Breast epithelium (tissue), 4 donors: ENCODE data around the gene PTRHD1. TPM values are rescaled to one million over a fixed set of nuclear protein-coding genes. Genes with fewer than 3 reads are reported as not detected.

ENCODE experiments used
- DNase-seq, 2 donors: peaks; one replicate each; pipeline ENCODE4 v3.0.0-alpha.2; 2019; ENCODE audit warnings: low spot score in 2 of 2
- H3K27ac ChIP-seq, 2 donors: fragments of 200-600 bp; sonication (generic) in 1 of 2; one replicate each; pipeline ENCODE4 v1.5.1; 2016 to 2019; ENCODE audit warnings: mild to moderate bottlenecking in 1 of 2
- H3K27me3 ChIP-seq, 2 donors: fragments of 200-600 bp; sonication (generic) in 1 of 2; one replicate each; pipeline versions ENCODE4 v1.5.1 to v1.6.0; 2017 to 2019; ENCODE audit warnings: control low read depth in 1 of 2, mild to moderate bottlenecking in 1 of 2
- H3K36me3 ChIP-seq: fragments of 200-600 bp; one replicate; pipeline ENCODE4 v1.5.1; 2019
- H3K4me1 ChIP-seq, 2 donors: fragments of 200-600 bp; sonication (generic); one replicate each; pipeline ENCODE4 v1.5.1; 2016 to 2019; ENCODE audit warnings: control low read depth in 1 of 2
- H3K4me3 ChIP-seq, 3 donors: fragments of 200-600 bp; sonication (generic); 1 replicate in 2 of 3; 2 replicates in 1 of 3; pipeline ENCODE4 v1.5.1; 2016 to 2019; ENCODE audit warnings: mild to moderate bottlenecking in 3 of 3, moderate library complexity in 2 of 3
- H3K9me3 ChIP-seq, 2 donors: fragments of 200-600 bp; sonication (generic) in 1 of 2; one replicate each; pipeline ENCODE4 v1.5.1; 2016 to 2019; ENCODE audit warnings: control low read depth in 1 of 2
- POLR2A ChIP-seq: fragments of 450-650 bp; IDR thresholded peaks from one replicate; pipeline ENCODE4 v1.6.1; 2016; ENCODE audit warnings: antibody characterized with exemption, mild to moderate bottlenecking, moderate library complexity
- POLR2AphosphoS5 ChIP-seq, 3 donors: sonication (generic); formaldehyde crosslinking; IDR thresholded peaks; one replicate each; pipeline ENCODE4 v1.6.1; 2017; ENCODE audit warnings: antibody characterized with exemption in 3 of 3
- intact Hi-C: fragments of 100-400 bp; cut with DNase I; formaldehyde crosslinking; loops from one replicate; pipeline ENCODE4 v1.15.1; 2023; ENCODE audit warnings: low total_unique reads
- total RNA-seq, 3 donors: library from RNA; depleted of rRNA; stranded (reverse); fragments of >200 nt; gene quantifications; one replicate each; pipeline ENCODE4 v1.1.0, GENCODE V29; 2016
- TF ChIP-seq, protein P1 (sequence below), 3 donors: fragments of 450-650 bp; IDR thresholded peaks; one replicate each; pipeline ENCODE4 v1.5.1; 2016 to 2017; ENCODE audit warnings: antibody characterized with exemption in 3 of 3, mild to moderate bottlenecking in 3 of 3, moderate library complexity in 3 of 3

Gene PTRHD1
- total RNA-seq, 3 donors from 2014 or later, result 19.3 to 38.8 (median 37.9) TPM

GRCh38 chr2:24819442-24820174, 26.4 kb upstream of the PTRHD1 start:
- Histone ChIP-seq H3K36me3 (peaks cover 3% of the 10 kb centered on the region), H3K4me3 (no peak overlapping the region), H3K4me1 (no peaks in the 10 kb centered on the region), H3K27me3 (no peaks in the 10 kb centered on the region), H3K9me3 (no peaks in the 10 kb centered on the region), H3K27ac (no peak overlapping the region)
- intact Hi-C loops, result loop anchor here (10.0 kb wide), 1 partner anchor 405 kb away; no protein-coding TSS in a partner anchor
- DNase-seq, result no peak
- TF ChIP-seq, protein P1, sequence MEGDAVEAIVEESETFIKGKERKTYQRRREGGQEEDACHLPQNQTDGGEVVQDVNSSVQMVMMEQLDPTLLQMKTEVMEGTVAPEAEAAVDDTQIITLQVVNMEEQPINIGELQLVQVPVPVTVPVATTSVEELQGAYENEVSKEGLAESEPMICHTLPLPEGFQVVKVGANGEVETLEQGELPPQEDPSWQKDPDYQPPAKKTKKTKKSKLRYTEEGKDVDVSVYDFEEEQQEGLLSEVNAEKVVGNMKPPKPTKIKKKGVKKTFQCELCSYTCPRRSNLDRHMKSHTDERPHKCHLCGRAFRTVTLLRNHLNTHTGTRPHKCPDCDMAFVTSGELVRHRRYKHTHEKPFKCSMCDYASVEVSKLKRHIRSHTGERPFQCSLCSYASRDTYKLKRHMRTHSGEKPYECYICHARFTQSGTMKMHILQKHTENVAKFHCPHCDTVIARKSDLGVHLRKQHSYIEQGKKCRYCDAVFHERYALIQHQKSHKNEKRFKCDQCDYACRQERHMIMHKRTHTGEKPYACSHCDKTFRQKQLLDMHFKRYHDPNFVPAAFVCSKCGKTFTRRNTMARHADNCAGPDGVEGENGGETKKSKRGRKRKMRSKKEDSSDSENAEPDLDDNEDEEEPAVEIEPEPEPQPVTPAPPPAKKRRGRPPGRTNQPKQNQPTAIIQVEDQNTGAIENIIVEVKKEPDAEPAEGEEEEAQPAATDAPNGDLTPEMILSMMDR (IDR thresholded peaks at IDR 0.05), result no peak
- TF ChIP-seq POLR2A, result no peak
- TF ChIP-seq POLR2AphosphoS5 (IDR thresholded peaks at IDR 0.05), result no peak

DNA sequence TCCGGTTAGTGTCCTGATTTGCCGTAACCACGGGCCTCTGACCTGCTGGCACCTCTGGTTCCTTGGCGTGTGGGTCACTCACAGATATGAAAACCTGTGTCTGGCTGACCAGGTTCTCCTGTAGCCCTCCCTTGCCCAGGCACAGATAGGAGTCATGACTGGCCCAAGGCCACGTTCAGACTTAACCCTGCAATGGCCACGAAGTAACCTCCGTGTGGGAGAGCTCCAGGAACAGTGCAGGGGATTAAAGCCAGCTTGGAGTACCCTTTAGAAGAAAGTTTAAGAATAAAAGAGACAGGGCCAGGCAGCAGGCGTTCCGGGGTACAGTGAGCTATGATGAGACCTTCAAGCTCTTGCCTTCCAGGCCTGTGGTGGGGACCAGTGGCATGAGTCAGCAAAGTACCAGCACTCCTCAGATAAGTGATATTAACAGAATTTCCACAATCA, 25.6 kb upstream of the PTRHD1 start:
- no peak for DNase-seq
- no peaks in the 10 kb centered on the region for H3K27me3 ChIP-seq
- peaks cover 3% of the 10 kb centered on the region for H3K36me3 ChIP-seq
- TF ChIP-seq POLR2AphosphoS5 (IDR thresholded peaks at IDR 0.05), result no peak
- no peak for TF ChIP-seq POLR2A
- TF ChIP-seq, protein P1 (IDR thresholded peaks at IDR 0.05), result no peak
- H3K27ac ChIP-seq, result no peak overlapping the region
- H3K4me1 ChIP-seq, result no peaks in the 10 kb centered on the region
- H3K9me3 ChIP-seq, result no peaks in the 10 kb centered on the region
- intact Hi-C loops, result no loop called here
- H3K4me3 ChIP-seq, result no peak overlapping the region

GRCh38 chr2:24816884-24817283, 23.7 kb upstream of the PTRHD1 start:
- H3K9me3 ChIP-seq, result no peaks in the 10 kb centered on the region
- DNase-seq, result no peak
- no peak overlapping the region for H3K4me3 ChIP-seq
- H3K36me3 ChIP-seq, result peaks cover 3% of the 10 kb centered on the region
- intact Hi-C loops, result no loop called here
- H3K4me1 ChIP-seq, result no peaks in the 10 kb centered on the region
- H3K27me3 ChIP-seq, result no peaks in the 10 kb centered on the region
- TF ChIP-seq, protein P1 (IDR thresholded peaks at IDR 0.05), result no peak
- TF ChIP-seq POLR2AphosphoS5 (IDR thresholded peaks at IDR 0.05) (no peak), POLR2A (no peak)
- no peak overlapping the region for H3K27ac ChIP-seq

DNA sequence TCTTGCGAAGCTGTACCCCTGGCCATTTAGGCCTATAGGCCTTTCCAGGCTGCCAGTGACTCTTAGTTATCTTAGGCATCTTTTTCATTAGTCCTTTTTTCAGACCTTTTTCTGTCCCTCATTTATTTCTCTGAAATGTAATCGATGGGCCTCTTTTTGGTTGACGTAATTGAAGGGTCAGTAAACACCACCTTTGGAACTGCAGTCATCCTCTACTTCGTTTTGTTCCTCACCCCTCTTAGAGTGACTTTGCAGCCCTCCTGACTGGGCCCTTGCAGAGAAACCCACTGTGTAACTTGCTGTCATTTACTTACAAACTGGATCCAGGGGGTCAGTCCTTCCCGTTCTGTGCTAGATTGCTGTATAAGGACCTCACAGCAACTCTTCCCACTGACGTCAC, 23.2 kb upstream of the PTRHD1 start:
- Histone ChIP-seq H3K27me3 (no peaks in the 10 kb centered on the region), H3K4me1 (no peaks in the 10 kb centered on the region), H3K4me3 (no peak overlapping the region), H3K27ac (no peak overlapping the region), H3K9me3 (no peaks in the 10 kb centered on the region), H3K36me3 (peaks cover 3% of the 10 kb centered on the region)
- TF ChIP-seq, protein P1 (IDR thresholded peaks at IDR 0.05), result no peak
- no peak for TF ChIP-seq POLR2AphosphoS5 (IDR thresholded peaks at IDR 0.05)
- TF ChIP-seq POLR2A, result no peak
- intact Hi-C loops, result no loop called here
- DNase-seq, result peak in 1 of 2 donors; percentile 7

DNA sequence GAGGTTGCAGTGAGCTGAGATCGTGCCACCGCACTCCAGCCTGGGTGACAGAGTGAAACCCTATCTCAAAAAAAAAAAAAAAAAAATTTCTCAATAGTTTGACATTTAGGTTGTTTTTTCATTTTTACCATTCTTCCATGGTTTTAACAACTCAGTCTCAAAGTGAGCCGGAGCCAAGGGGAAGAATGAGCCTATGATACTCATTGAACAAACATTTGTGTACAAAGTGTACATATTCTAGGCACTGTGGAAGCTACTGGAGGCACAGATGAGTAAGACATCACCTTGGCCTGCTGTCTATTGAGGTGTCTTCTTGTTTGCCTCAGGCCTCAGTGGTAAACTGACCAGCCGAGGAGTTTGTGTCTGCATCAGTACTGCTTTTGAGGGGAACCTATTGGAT, 22.0 kb upstream of the PTRHD1 start:
- DNase-seq, result peak in 1 of 2 donors; percentile 3
- H3K4me3 ChIP-seq, result no peak overlapping the region
- no peaks in the 10 kb centered on the region for H3K4me1 ChIP-seq
- H3K36me3 ChIP-seq, result peaks cover 3% of the 10 kb centered on the region
- intact Hi-C loops, result no loop called here
- no peaks in the 10 kb centered on the region for H3K9me3 ChIP-seq
- no peak overlapping the region for H3K27ac ChIP-seq
- no peaks in the 10 kb centered on the region for H3K27me3 ChIP-seq
- TF ChIP-seq, protein P1 (IDR thresholded peaks at IDR 0.05), result no peak
- TF ChIP-seq POLR2AphosphoS5 (IDR thresholded peaks at IDR 0.05) (no peak), POLR2A (no peak)
